GM23338 (cell line): ENCODE results near the gene HSF5. TPM values are rescaled to one million over a fixed set of nuclear protein-coding genes. Genes with fewer than 3 reads are reported as not detected.

ENCODE experiments used
- ATAC-seq: fragments of 200-7000 bp; cut with Tn5 transposase; 3 replicates; pipeline ENCODE4 v1.9.1; 2020
- DNase-seq: peaks from one replicate; pipeline ENCODE4 v3.0.0-alpha.2; 2015; ENCODE audit warnings: low spot score
- H2AFZ ChIP-seq: fragments of 200-600 bp; sonication (generic); 2 replicates; pipeline ENCODE4 v1.8.0; 2016; ENCODE audit warnings: antibody characterized with exemption, mild to moderate bottlenecking, moderate library complexity
- H3F3A ChIP-seq: fragments of 200-600 bp; sonication (generic); replicated peaks from 2 replicates; pipeline ENCODE4 v1.8.0; 2017; ENCODE audit warnings: antibody characterized with exemption, mixed run types, low read depth
- H3K27ac ChIP-seq: fragments of 200-600 bp; sonication (generic); 2 replicates; pipeline ENCODE4 v1.6.1; 2016; ENCODE audit warnings: low read depth
- H3K27me3 ChIP-seq: fragments of 200-600 bp; sonication (generic); 2 replicates; pipeline ENCODE4 v1.8.0; 2016; ENCODE audit warnings: mild to moderate bottlenecking, mixed run types, moderate library complexity; ENCODE audit not compliant: insufficient read depth
- H3K36me3 ChIP-seq: fragments of 200-600 bp; sonication (generic); 2 replicates; pipeline ENCODE4 v1.8.0; 2016; ENCODE audit warnings: mild to moderate bottlenecking; ENCODE audit not compliant: insufficient read depth
- H3K4me1 ChIP-seq: fragments of 200-600 bp; sonication (generic); 2 replicates; pipeline ENCODE4 v1.8.0; 2016; ENCODE audit warnings: mild to moderate bottlenecking, moderate library complexity; ENCODE audit not compliant: insufficient read depth
- H3K4me2 ChIP-seq: fragments of 200-600 bp; sonication (generic); 2 replicates; pipeline ENCODE4 v1.7.1; 2017; ENCODE audit warnings: mixed run types
- H3K4me3 ChIP-seq: fragments of 200-600 bp; sonication (generic); 2 replicates; pipeline ENCODE4 v1.6.1; 2016; ENCODE audit warnings: mixed run types
- H3K79me2 ChIP-seq: fragments of 200-600 bp; sonication (generic); replicated peaks from 2 replicates; pipeline ENCODE4 v1.8.0; 2017; ENCODE audit warnings: mild to moderate bottlenecking; ENCODE audit not compliant: insufficient read depth
- H3K9me2 ChIP-seq: fragments of 200-600 bp; sonication (generic); 2 replicates; pipeline ENCODE4 v1.8.0; 2017; ENCODE audit not compliant: insufficient read depth
- H4K20me1 ChIP-seq: fragments of 200-600 bp; sonication (generic); replicated peaks from 2 replicates; pipeline ENCODE4 v1.8.0; 2017; ENCODE audit warnings: mild to moderate bottlenecking; ENCODE audit not compliant: insufficient read depth
- H3K27ac Mint-ChIP-seq: 2 replicates; pipeline ENCODE4 v1.8.0; 2020; ENCODE audit warnings: inconsistent platforms, mild to moderate bottlenecking, moderate library complexity, mixed read lengths
- H3K27me3 Mint-ChIP-seq: 3 replicates; pipeline ENCODE4 v1.8.0; 2022; ENCODE audit warnings: low read depth, mild to moderate bottlenecking, moderate library complexity, mixed read lengths, inconsistent platforms; ENCODE audit not compliant: insufficient read depth, poor library complexity
- H3K36me3 Mint-ChIP-seq: 3 replicates; pipeline ENCODE4 v1.8.0; 2021; ENCODE audit warnings: low read depth, mild to moderate bottlenecking, inconsistent platforms, moderate library complexity, mixed read lengths
- H3K4me1 Mint-ChIP-seq: 3 replicates; pipeline ENCODE4 v1.8.0; 2020; ENCODE audit warnings: mild to moderate bottlenecking, inconsistent platforms, mixed read lengths
- H3K4me3 Mint-ChIP-seq: 3 replicates; pipeline ENCODE4 v1.8.0; 2021; ENCODE audit warnings: moderate library complexity, mild to moderate bottlenecking, inconsistent platforms, mixed read lengths
- H3K9me3 Mint-ChIP-seq: 3 replicates; pipeline ENCODE4 v1.8.0; 2020; ENCODE audit warnings: moderate library complexity, mild to moderate bottlenecking, inconsistent platforms, mixed read lengths
- CREB1 ChIP-seq: fragments of 250-450 bp; sonication (Bioruptor Pico); IDR thresholded peaks from 2 replicates; pipeline ENCODE4 v1.5.0; 2020; ENCODE audit warnings: low read depth, mild to moderate bottlenecking, moderate library complexity
- CTCF ChIP-seq, 2 experiments: fragments of 200-600 bp in 1 of 2; sonication (generic) in 1 of 2; conservative IDR thresholded peaks; 2 replicates each; pipeline versions ENCODE4 v1.5.1 to v1.6.1; 2016 to 2017; ENCODE audit warnings: antibody characterized with exemption in 2 of 2, low read depth in 2 of 2, mild to moderate bottlenecking in 2 of 2, moderate library complexity in 1 of 2
- EZH2 ChIP-seq: fragments of 200-600 bp; sonication (generic); IDR thresholded peaks from one replicate; pipeline ENCODE4 v1.8.0; 2017; ENCODE audit warnings: antibody characterized with exemption, mild to moderate bottlenecking, low read depth; ENCODE audit not compliant: unreplicated experiment
- EZH2phosphoT487 ChIP-seq: fragments of 200-600 bp; sonication (generic); IDR thresholded peaks from one replicate; pipeline ENCODE4 v1.8.1; 2018; ENCODE audit warnings: antibody characterized with exemption; ENCODE audit not compliant: unreplicated experiment
- JUNB ChIP-seq: IDR thresholded peaks from one replicate; pipeline ENCODE4 v1.6.1; 2016; ENCODE audit warnings: antibody characterized with exemption; ENCODE audit not compliant: unreplicated experiment
- NANOG ChIP-seq: IDR thresholded peaks from 2 replicates; pipeline ENCODE4 v1.6.1; 2016; ENCODE audit warnings: antibody characterized with exemption, borderline replicate concordance
- POLR2AphosphoS5 ChIP-seq: IDR thresholded peaks from 2 replicates; pipeline ENCODE4 v1.6.1; 2016; ENCODE audit warnings: antibody characterized with exemption, low read depth
- STAT1 ChIP-seq: IDR thresholded peaks from one replicate; pipeline ENCODE4 v1.6.1; 2016; ENCODE audit warnings: antibody characterized with exemption; ENCODE audit not compliant: unreplicated experiment
- ZNF114 ChIP-seq: fragments of 250-450 bp; sonication (Bioruptor Pico); IDR thresholded peaks from 2 replicates; pipeline ENCODE4 v1.5.0; 2020; ENCODE audit warnings: mild to moderate bottlenecking, moderate library complexity
- ZNF331 ChIP-seq: fragments of 250-450 bp; sonication (Bioruptor Pico); IDR thresholded peaks from 2 replicates; pipeline ENCODE4 v1.5.0; 2020; ENCODE audit warnings: low read depth, mild to moderate bottlenecking, moderate library complexity
- polyA plus RNA-seq: library from polyadenylated mRNA; unstranded; fragments of >200 nt; fragmentation: Nextera tagmentation; extraction: Ambion mirVana; gene quantifications from 2 replicates; pipeline ENCODE4 v1.2.1, GENCODE V29; 2016
- total RNA-seq: library from RNA; depleted of rRNA; stranded (reverse); fragments of >200 nt; shearing (Covaris generic); gene quantifications from 2 replicates; pipeline ENCODE4 v1.2.3, GENCODE V29; 2014
- TF ChIP-seq, protein P1 (sequence below): IDR thresholded peaks from 2 replicates; pipeline ENCODE4 v1.6.1; 2016; ENCODE audit warnings: antibody characterized with exemption
- TF ChIP-seq, protein P2 (sequence below): fragments of 250-450 bp; sonication (Bioruptor Pico); IDR thresholded peaks from 2 replicates; pipeline ENCODE4 v1.5.0; 2020; ENCODE audit warnings: mild to moderate bottlenecking, moderate library complexity
- TF ChIP-seq, protein P3 (sequence below): IDR thresholded peaks from one replicate; pipeline ENCODE4 v1.6.1; 2018; ENCODE audit warnings: antibody characterized with exemption; ENCODE audit not compliant: unreplicated experiment

Gene HSF5
- total and polyA plus RNA-seq, 2 experiments from 2014 or later, result 0.24 TPM; not detected in 1

- no peaks in the 10 kb centered on the region for H3K27me3 ChIP-seq
- H3F3A ChIP-seq, result no peaks in the 10 kb centered on the region
- no peak overlapping the region for H3K27ac ChIP-seq
- H3K9me2 ChIP-seq, result no peaks in the 10 kb centered on the region
- Mint-ChIP-seq H3K36me3 (no peaks in the 10 kb centered on the region), H3K9me3 (no peaks in the 10 kb centered on the region), H3K27me3 (peaks cover 21% of the 10 kb centered on the region), H3K27ac (no peak overlapping the region), H3K4me1 (peaks cover 29% of the 10 kb centered on the region), H3K4me3 (no peak overlapping the region)
- no peaks in the 10 kb centered on the region for H4K20me1 ChIP-seq
- H3K4me1 ChIP-seq, result peaks cover 21% of the 10 kb centered on the region
- no peaks in the 10 kb centered on the region for H3K36me3 ChIP-seq
- H3K4me3 ChIP-seq, result no peak overlapping the region
- no peak overlapping the region for H2AFZ ChIP-seq
- DNase-seq (no peak), ATAC-seq (no peak)
- no peak overlapping the region for H3K4me2 ChIP-seq
- H3K79me2 ChIP-seq, result no peaks in the 10 kb centered on the region
- TF ChIP-seq NANOG (no peak), ZNF331 (CRISPR knock-in tag) (no peak), ZNF114 (CRISPR knock-in tag) (no peak), EZH2 (no peak), POLR2AphosphoS5 (no peak), EZH2phosphoT487 (no peak), JUNB (no peak), STAT1 (no peak), CTCF (conservative IDR thresholded peaks at IDR 0.05; ENCODE audit: low read depth in 2 of 2) (no peak), CREB1 (CRISPR knock-in tag) (no peak)
- TF ChIP-seq, protein P1, sequence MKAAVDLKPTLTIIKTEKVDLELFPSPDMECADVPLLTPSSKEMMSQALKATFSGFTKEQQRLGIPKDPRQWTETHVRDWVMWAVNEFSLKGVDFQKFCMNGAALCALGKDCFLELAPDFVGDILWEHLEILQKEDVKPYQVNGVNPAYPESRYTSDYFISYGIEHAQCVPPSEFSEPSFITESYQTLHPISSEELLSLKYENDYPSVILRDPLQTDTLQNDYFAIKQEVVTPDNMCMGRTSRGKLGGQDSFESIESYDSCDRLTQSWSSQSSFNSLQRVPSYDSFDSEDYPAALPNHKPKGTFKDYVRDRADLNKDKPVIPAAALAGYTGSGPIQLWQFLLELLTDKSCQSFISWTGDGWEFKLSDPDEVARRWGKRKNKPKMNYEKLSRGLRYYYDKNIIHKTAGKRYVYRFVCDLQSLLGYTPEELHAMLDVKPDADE, result no peak
- TF ChIP-seq, protein P2, sequence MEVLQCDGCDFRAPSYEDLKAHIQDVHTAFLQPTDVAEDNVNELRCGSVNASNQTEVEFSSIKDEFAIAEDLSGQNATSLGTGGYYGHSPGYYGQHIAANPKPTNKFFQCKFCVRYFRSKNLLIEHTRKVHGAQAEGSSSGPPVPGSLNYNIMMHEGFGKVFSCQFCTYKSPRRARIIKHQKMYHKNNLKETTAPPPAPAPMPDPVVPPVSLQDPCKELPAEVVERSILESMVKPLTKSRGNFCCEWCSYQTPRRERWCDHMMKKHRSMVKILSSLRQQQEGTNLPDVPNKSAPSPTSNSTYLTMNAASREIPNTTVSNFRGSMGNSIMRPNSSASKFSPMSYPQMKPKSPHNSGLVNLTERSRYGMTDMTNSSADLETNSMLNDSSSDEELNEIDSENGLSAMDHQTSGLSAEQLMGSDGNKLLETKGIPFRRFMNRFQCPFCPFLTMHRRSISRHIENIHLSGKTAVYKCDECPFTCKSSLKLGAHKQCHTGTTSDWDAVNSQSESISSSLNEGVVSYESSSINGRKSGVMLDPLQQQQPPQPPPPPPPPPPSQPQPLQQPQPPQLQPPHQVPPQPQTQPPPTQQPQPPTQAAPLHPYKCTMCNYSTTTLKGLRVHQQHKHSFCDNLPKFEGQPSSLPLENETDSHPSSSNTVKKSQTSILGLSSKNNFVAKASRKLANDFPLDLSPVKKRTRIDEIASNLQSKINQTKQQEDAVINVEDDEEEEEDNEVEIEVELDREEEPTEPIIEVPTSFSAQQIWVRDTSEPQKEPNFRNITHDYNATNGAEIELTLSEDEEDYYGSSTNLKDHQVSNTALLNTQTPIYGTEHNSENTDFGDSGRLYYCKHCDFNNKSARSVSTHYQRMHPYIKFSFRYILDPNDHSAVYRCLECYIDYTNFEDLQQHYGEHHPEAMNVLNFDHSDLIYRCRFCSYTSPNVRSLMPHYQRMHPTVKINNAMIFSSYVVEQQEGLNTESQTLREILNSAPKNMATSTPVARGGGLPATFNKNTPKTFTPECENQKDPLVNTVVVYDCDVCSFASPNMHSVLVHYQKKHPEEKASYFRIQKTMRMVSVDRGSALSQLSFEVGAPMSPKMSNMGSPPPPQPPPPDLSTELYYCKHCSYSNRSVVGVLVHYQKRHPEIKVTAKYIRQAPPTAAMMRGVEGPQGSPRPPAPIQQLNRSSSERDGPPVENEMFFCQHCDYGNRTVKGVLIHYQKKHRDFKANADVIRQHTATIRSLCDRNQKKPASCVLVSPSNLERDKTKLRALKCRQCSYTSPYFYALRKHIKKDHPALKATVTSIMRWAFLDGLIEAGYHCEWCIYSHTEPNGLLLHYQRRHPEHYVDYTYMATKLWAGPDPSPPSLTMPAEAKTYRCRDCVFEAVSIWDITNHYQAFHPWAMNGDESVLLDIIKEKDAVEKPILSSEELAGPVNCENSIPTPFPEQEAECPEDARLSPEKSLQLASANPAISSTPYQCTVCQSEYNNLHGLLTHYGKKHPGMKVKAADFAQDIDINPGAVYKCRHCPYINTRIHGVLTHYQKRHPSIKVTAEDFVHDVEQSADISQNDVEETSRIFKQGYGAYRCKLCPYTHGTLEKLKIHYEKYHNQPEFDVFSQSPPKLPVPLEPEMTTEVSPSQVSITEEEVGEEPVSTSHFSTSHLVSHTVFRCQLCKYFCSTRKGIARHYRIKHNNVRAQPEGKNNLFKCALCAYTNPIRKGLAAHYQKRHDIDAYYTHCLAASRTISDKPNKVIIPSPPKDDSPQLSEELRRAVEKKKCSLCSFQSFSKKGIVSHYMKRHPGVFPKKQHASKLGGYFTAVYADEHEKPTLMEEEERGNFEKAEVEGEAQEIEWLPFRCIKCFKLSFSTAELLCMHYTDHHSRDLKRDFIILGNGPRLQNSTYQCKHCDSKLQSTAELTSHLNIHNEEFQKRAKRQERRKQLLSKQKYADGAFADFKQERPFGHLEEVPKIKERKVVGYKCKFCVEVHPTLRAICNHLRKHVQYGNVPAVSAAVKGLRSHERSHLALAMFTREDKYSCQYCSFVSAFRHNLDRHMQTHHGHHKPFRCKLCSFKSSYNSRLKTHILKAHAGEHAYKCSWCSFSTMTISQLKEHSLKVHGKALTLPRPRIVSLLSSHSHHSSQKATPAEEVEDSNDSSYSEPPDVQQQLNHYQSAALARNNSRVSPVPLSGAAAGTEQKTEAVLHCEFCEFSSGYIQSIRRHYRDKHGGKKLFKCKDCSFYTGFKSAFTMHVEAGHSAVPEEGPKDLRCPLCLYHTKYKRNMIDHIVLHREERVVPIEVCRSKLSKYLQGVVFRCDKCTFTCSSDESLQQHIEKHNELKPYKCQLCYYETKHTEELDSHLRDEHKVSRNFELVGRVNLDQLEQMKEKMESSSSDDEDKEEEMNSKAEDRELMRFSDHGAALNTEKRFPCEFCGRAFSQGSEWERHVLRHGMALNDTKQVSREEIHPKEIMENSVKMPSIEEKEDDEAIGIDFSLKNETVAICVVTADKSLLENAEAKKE (CRISPR knock-in tag), result no peak
- TF ChIP-seq, protein P3, sequence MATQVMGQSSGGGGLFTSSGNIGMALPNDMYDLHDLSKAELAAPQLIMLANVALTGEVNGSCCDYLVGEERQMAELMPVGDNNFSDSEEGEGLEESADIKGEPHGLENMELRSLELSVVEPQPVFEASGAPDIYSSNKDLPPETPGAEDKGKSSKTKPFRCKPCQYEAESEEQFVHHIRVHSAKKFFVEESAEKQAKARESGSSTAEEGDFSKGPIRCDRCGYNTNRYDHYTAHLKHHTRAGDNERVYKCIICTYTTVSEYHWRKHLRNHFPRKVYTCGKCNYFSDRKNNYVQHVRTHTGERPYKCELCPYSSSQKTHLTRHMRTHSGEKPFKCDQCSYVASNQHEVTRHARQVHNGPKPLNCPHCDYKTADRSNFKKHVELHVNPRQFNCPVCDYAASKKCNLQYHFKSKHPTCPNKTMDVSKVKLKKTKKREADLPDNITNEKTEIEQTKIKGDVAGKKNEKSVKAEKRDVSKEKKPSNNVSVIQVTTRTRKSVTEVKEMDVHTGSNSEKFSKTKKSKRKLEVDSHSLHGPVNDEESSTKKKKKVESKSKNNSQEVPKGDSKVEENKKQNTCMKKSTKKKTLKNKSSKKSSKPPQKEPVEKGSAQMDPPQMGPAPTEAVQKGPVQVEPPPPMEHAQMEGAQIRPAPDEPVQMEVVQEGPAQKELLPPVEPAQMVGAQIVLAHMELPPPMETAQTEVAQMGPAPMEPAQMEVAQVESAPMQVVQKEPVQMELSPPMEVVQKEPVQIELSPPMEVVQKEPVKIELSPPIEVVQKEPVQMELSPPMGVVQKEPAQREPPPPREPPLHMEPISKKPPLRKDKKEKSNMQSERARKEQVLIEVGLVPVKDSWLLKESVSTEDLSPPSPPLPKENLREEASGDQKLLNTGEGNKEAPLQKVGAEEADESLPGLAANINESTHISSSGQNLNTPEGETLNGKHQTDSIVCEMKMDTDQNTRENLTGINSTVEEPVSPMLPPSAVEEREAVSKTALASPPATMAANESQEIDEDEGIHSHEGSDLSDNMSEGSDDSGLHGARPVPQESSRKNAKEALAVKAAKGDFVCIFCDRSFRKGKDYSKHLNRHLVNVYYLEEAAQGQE, result no peak
Observed at GRCh38 chr17:58373923-58374322, 114.3 kb downstream of the HSF5 start.
